Parathyroid adenoma (tissue), 2 donors: ENCODE data around the gene CLNK.

ENCODE experiments used
- H2AFZ ChIP-seq: fragments of 300-600 bp; sonication (generic); one replicate; pipeline ENCODE4 v1.7.0; 2017; ENCODE audit warnings: antibody characterized with exemption, mild to moderate bottlenecking
- H3K27ac ChIP-seq: fragments of 300-600 bp; sonication (generic); one replicate; pipeline ENCODE4 v1.7.0; 2017
- H3K27me3 ChIP-seq: fragments of 300-600 bp; sonication (generic); one replicate; pipeline ENCODE4 v1.7.0; 2017; ENCODE audit warnings: low read length; ENCODE audit not compliant: control insufficient read depth, insufficient read depth
- H3K36me3 ChIP-seq: fragments of 300-600 bp; sonication (generic); one replicate; pipeline ENCODE4 v1.7.0; 2017; ENCODE audit warnings: low read length; ENCODE audit not compliant: control insufficient read depth, insufficient read depth
- H3K4me1 ChIP-seq: fragments of 300-600 bp; sonication (generic); one replicate; pipeline ENCODE4 v1.7.0; 2017; ENCODE audit warnings: control low read depth
- H3K4me2 ChIP-seq: fragments of 300-600 bp; sonication (generic); one replicate; pipeline ENCODE4 v1.7.0; 2017; ENCODE audit warnings: low read length
- H3K4me3 ChIP-seq: fragments of 300-600 bp; sonication (generic); one replicate; pipeline ENCODE4 v1.7.0; 2017; ENCODE audit warnings: low read depth, low read length
- H3K79me2 ChIP-seq: fragments of 300-600 bp; sonication (generic); one replicate; pipeline ENCODE4 v1.7.0; 2017; ENCODE audit warnings: control low read depth
- H3K9ac ChIP-seq: fragments of 300-600 bp; sonication (generic); one replicate; pipeline ENCODE4 v1.7.0; 2017; ENCODE audit warnings: mild to moderate bottlenecking
- H3K9me3 ChIP-seq: fragments of 300-600 bp; sonication (generic); one replicate; pipeline ENCODE4 v1.7.0; 2017; ENCODE audit warnings: low read length; ENCODE audit not compliant: control insufficient read depth
- TF ChIP-seq, protein P1 (sequence below): fragments of 300-600 bp; sonication (generic); IDR thresholded peaks from one replicate; pipeline ENCODE4 v1.7.0; 2017; ENCODE audit warnings: antibody characterized with exemption, mild to moderate bottlenecking
- donor health status: primary hyperparathyroidism.

The CLNK gene

DNA sequence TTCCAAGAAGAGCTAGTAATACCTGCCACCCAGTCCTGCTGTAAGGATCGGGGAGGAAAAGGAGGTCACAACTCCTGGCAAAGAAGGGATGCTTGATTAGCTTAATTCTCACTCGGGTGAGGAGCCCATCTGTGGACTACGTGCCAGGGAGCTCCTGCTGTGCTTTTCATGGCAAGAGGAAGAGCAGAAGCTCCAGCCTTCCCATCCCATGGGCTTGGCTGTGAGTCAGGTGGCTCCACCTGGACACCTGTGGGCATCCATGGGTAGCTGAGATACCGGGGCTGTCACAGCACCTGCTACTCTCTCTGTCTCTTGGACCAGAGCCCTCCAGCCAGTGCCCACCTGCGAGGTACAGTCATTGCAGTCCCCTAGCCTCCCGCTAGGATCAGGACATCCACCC is 18.0 kb downstream of the CLNK start:
- TF ChIP-seq, protein P1, sequence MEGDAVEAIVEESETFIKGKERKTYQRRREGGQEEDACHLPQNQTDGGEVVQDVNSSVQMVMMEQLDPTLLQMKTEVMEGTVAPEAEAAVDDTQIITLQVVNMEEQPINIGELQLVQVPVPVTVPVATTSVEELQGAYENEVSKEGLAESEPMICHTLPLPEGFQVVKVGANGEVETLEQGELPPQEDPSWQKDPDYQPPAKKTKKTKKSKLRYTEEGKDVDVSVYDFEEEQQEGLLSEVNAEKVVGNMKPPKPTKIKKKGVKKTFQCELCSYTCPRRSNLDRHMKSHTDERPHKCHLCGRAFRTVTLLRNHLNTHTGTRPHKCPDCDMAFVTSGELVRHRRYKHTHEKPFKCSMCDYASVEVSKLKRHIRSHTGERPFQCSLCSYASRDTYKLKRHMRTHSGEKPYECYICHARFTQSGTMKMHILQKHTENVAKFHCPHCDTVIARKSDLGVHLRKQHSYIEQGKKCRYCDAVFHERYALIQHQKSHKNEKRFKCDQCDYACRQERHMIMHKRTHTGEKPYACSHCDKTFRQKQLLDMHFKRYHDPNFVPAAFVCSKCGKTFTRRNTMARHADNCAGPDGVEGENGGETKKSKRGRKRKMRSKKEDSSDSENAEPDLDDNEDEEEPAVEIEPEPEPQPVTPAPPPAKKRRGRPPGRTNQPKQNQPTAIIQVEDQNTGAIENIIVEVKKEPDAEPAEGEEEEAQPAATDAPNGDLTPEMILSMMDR = no peak
- H3K4me2 ChIP-seq = no peak overlapping the region
- H3K9me3 ChIP-seq = no peaks in the 10 kb centered on the region
- H3K36me3 ChIP-seq = no peaks in the 10 kb centered on the region
- no peaks in the 10 kb centered on the region for H3K4me1 ChIP-seq
- H3K4me3 ChIP-seq = no peak overlapping the region
- no peaks in the 10 kb centered on the region for H3K79me2 ChIP-seq
- no peak overlapping the region for H2AFZ ChIP-seq
- H3K27ac ChIP-seq = no peak overlapping the region
- no peak overlapping the region for H3K9ac ChIP-seq
- no peaks in the 10 kb centered on the region for H3K27me3 ChIP-seq

DNA sequence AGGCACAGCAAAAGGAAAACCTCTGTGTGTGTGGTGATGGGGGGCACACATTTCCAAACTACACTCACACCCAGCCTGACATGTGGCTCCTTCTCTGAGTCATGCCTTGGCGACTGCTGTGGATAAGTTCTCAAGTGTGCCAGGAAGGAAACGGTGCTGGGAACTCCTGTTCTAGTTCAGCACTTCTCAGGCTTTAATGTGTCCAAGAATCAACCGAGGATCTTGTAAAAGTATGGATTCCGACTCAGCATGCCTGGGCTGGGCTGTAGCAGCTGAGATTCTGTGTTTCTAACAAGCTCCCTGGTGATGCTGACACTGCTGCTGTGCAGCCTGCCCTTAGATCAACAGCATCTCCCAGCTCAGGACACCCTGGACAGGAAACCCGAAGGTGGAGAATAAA is 20.2 kb downstream of the CLNK start:
- no peak overlapping the region for H3K4me3 ChIP-seq
- TF ChIP-seq, protein P1 = no peak
- no peak overlapping the region for H2AFZ ChIP-seq
- no peaks in the 10 kb centered on the region for H3K4me1 ChIP-seq
- H3K27ac ChIP-seq = no peak overlapping the region
- no peak overlapping the region for H3K9ac ChIP-seq
- H3K36me3 ChIP-seq = no peaks in the 10 kb centered on the region
- no peaks in the 10 kb centered on the region for H3K27me3 ChIP-seq
- no peaks in the 10 kb centered on the region for H3K79me2 ChIP-seq
- H3K4me2 ChIP-seq = no peak overlapping the region
- no peaks in the 10 kb centered on the region for H3K9me3 ChIP-seq

DNA sequence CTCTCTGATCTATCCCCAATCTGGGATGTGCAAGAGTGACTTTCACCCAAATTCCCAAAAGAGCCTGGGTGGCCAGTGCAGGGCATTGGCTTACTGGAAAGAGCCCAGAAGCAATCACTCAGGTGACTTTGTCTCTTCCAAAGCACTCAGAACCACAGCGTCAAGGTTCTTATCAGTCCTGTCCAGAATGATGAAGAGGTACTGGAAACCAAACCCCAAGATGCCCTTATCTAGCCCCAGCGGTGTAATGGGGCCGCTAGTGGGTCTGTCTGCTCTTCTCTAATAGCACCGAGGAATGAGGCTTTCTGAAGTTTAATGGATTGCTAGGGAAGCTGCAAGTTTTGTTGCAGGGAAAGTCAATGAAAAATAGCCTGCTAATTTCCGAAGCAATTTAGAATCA is 21.6 kb downstream of the CLNK start:
- Histone ChIP-seq H3K27me3 (no peaks in the 10 kb centered on the region), H2AFZ (no peak overlapping the region), H3K9ac (no peak overlapping the region), H3K79me2 (no peaks in the 10 kb centered on the region), H3K4me1 (no peaks in the 10 kb centered on the region), H3K4me2 (no peak overlapping the region), H3K27ac (no peak overlapping the region), H3K4me3 (no peak overlapping the region), H3K9me3 (no peaks in the 10 kb centered on the region), H3K36me3 (no peaks in the 10 kb centered on the region)
- TF ChIP-seq, protein P1 = no peak

DNA sequence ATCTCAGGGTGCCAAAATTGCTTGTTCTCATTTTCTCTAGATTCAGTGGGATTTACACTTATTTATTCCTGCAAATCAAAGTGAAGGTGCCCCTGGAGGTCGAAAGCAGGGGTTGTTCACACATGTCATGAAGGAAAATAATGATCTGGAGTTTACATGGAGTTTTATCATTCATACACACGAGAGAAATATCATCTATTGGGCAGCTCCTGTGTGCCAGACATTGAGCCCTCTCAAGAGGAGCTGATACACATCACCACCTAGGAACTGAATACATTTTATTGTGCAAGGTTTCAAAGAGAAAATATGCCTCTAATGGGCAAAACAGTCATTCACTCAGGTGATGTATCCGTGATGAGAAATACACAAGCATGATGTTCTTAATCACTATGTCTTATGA is 23.5 kb downstream of the CLNK start:
- Histone ChIP-seq H3K9ac (no peak overlapping the region), H2AFZ (no peak overlapping the region), H3K4me2 (no peak overlapping the region), H3K27ac (no peak overlapping the region), H3K27me3 (no peaks in the 10 kb centered on the region), H3K79me2 (no peaks in the 10 kb centered on the region), H3K4me3 (no peak overlapping the region), H3K4me1 (no peaks in the 10 kb centered on the region), H3K9me3 (no peaks in the 10 kb centered on the region), H3K36me3 (no peaks in the 10 kb centered on the region)
- TF ChIP-seq, protein P1 = no peak

DNA sequence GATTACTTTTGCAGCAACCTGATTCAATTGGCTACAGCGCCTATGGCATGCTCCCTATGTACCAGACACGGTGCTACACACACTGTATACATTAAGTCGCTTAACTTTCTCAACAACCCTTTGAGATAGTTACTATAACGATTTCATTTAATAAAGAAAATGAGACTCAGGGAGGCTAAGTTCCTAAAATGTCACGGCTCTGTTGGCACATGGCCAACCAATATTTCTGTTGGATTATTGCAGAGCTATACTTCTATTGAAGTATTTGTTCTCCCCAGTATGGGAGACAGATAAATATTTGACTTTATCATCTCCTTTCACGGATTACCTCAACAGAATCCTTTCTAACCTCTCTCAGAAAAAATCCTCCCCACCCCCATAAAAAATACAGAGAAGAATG is 25.3 kb downstream of the CLNK start:
- H3K27me3 ChIP-seq = no peaks in the 10 kb centered on the region

More for the DNA sequence above, 25.3 kb downstream of the CLNK start:
- no peaks in the 10 kb centered on the region for H3K4me1 ChIP-seq
- H3K4me3 ChIP-seq = no peak overlapping the region
- TF ChIP-seq, protein P1 = no peak
- H3K9ac ChIP-seq = no peak overlapping the region
- H3K9me3 ChIP-seq = no peaks in the 10 kb centered on the region
- no peaks in the 10 kb centered on the region for H3K79me2 ChIP-seq
- H3K4me2 ChIP-seq = no peak overlapping the region
- H3K27ac ChIP-seq = no peak overlapping the region
- H2AFZ ChIP-seq = no peak overlapping the region
- no peaks in the 10 kb centered on the region for H3K36me3 ChIP-seq
